ENCODE measurements around the gene ADORA2A.
A peak's percentile ranks its signal among the peaks of the same experiment; 100 is the strongest.

The ADORA2A gene

DNA sequence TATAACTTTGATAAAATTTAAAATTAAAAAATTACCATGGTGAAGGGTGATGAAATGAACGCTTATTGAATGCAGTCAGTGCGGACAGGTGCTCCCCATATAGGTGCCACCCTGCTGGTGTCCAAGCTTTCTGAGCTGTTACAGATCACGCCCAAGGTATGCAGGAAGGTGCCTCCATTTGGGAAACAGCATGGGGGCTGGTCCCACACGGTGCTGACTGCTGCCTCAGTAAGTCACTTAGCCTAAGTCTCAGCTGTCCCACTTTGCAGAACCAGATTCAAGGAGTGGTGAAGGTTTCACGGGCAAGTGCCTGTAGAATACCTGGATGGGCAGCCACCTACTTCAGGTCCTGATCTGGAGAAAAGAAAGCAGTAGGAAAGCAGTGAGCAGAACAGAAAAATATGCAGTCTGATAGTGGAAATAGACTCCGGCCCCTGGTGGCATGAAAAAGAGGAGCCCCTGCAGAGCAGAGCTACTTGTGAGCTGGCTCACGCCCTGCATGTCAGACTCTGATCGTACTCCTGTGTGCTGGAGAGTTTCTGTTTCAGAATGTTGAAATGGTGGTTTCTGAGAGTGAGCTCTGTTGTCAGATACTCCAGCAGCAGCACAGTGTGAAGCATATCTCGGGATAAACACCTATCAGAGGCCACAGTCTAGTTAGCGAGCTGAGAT is 33.2 kb downstream of the ADORA2A start:
- Histone ChIP-seq H3K27ac (peak overlapping the region; percentile 57), H3K4me1 (ENCODE audit: control insufficient read depth in 1 of 2, insufficient read depth in 1 of 2, low read depth in 1 of 2, low read length in 1 of 2) (peaks cover 14 to 36% of the 10 kb centered on the region in 2 experiments), H3K36me3 (peaks cover 5% of the 10 kb centered on the region), H3K9me3 (no peaks in the 10 kb centered on the region), H3K27me3 (no peaks in the 10 kb centered on the region), H3K4me3 (ENCODE audit: low read depth in 1 of 2, low read length in 1 of 2) (no peak overlapping the region)
- TF ChIP-seq, protein P1, sequence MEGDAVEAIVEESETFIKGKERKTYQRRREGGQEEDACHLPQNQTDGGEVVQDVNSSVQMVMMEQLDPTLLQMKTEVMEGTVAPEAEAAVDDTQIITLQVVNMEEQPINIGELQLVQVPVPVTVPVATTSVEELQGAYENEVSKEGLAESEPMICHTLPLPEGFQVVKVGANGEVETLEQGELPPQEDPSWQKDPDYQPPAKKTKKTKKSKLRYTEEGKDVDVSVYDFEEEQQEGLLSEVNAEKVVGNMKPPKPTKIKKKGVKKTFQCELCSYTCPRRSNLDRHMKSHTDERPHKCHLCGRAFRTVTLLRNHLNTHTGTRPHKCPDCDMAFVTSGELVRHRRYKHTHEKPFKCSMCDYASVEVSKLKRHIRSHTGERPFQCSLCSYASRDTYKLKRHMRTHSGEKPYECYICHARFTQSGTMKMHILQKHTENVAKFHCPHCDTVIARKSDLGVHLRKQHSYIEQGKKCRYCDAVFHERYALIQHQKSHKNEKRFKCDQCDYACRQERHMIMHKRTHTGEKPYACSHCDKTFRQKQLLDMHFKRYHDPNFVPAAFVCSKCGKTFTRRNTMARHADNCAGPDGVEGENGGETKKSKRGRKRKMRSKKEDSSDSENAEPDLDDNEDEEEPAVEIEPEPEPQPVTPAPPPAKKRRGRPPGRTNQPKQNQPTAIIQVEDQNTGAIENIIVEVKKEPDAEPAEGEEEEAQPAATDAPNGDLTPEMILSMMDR (IDR thresholded peaks at IDR 0.05): no peak

DNA sequence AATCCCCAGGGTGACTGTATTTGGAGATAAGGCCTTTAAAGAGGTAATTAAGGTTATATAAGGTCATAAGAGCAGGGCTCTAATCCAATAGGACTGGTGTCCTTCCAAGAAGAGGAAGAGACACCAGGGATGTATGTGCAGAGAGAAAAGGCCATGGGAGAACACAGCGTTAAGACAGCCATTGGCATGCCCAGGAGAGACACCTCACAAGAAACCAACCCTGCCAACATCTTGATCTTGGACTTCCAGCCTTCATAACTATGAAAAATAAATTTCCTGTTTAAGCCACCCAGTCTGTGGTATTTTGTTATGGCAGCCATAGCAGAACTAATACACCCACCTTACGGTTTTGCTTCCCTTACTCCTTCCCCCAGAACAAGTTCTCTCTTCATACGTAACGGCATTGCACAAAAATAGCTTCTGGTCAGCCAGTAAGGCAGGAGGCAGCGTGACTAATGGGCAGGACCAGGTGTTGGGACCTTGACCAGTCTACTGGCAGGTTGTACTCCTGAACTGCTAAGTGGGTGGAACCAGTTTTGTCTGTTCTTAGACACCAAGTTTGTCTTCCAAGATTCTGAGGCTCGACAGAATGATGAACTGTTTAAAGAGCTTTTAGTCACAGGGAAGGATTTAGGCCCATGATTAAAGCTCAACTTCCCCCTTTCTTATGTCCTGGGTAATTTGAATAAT is 35.8 kb downstream of the ADORA2A start:
- Histone ChIP-seq H3K27me3 (no peaks in the 10 kb centered on the region), H3K4me1 (ENCODE audit: control insufficient read depth in 1 of 2, insufficient read depth in 1 of 2, low read depth in 1 of 2, low read length in 1 of 2) (peaks cover 21 to 48% of the 10 kb centered on the region in 2 experiments), H3K36me3 (peaks cover 2% of the 10 kb centered on the region), H3K27ac (peak overlapping the region; percentile 85), H3K9me3 (no peaks in the 10 kb centered on the region), H3K4me3 (ENCODE audit: low read depth in 1 of 2, low read length in 1 of 2) (no peak overlapping the region)
- TF ChIP-seq, protein P1 (IDR thresholded peaks at IDR 0.05): no peak

DNA sequence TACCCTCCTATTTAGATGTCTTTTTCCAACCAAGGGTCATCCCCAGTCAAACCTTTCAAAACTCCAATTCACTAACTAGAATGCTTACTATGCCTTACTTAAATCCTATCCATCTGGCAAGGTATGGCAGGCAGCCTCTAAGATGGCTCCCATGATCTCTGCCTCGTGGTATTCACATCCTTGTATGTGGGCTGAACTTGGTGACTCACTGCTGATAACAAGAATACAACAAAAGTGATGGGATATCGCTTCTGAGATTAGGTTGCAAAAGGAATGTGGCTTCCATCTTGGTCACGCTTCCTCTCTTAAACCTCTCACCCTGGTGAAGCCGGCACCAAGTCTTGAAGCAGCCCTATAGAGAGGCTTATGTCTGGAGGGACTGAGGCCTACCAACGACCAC is 38.2 kb downstream of the ADORA2A start:
- no peak overlapping the region for H3K27ac ChIP-seq
- TF ChIP-seq, protein P1 (IDR thresholded peaks at IDR 0.05): no peak
- no peaks in the 10 kb centered on the region for H3K27me3 ChIP-seq
- no peaks in the 10 kb centered on the region for H3K9me3 ChIP-seq
- peaks cover 17 to 41% of the 10 kb centered on the region in 2 experiments for H3K4me1 ChIP-seq (ENCODE audit: control insufficient read depth in 1 of 2, insufficient read depth in 1 of 2, low read depth in 1 of 2, low read length in 1 of 2)
- no peaks in the 10 kb centered on the region for H3K36me3 ChIP-seq
- no peak overlapping the region for H3K4me3 ChIP-seq (ENCODE audit: low read depth in 1 of 2, low read length in 1 of 2)

DNA sequence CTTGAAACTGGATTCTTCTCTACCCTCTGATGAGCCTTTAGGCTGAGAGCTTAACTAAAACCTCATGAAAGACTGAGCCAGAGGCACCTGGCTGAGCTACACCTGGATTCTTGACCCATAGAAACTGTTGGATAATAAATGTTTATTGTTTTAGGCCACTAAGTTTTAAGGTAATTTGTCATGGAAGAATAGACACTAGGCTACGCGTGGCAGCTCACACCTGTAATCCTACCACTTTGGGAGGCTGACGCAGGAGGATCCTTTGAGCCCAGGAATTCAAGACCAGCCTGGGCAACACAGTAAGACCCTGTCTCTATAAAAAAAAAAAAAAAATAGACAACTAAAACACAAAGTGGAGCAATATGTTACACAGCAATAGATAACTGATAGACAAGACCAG is 38.6 kb downstream of the ADORA2A start:
- no peaks in the 10 kb centered on the region for H3K27me3 ChIP-seq
- no peaks in the 10 kb centered on the region for H3K9me3 ChIP-seq
- no peaks in the 10 kb centered on the region for H3K36me3 ChIP-seq
- H3K4me3 ChIP-seq (ENCODE audit: low read depth in 1 of 2, low read length in 1 of 2): no peak overlapping the region
- TF ChIP-seq, protein P1 (IDR thresholded peaks at IDR 0.05): no peak
- H3K27ac ChIP-seq: no peak overlapping the region
- peaks cover 15 to 37% of the 10 kb centered on the region in 2 experiments for H3K4me1 ChIP-seq (ENCODE audit: control insufficient read depth in 1 of 2, insufficient read depth in 1 of 2, low read depth in 1 of 2, low read length in 1 of 2)

DNA sequence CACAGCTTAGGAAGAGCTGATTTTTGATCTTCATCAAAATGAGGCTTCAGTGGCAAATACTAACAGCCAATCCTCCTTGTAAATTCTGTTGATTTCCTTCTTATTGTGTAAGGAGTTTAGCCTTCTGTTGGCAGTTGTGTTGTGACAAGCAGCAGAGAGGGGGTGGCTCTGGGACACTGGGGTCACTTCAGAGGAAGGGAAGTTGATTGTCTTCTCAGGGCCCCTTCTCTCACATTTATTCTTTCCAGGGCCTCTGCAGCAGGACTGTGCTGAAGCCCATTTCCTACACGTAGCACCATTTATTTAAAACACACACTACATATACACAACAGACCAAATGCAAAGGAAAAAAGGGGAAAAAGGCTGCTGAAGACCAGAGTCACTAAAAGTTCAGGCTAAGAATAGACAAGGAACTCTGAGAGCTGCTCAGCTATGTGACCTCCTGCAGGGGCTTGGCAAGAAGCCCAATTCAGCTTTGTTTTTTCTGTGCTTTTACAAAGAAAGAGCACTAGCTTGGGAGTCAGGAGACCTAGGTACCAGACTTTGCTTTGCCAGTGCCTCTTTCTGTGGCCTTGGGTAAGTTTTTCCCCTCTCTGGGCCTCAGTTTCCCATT is 39.4 kb downstream of the ADORA2A start:
- Histone ChIP-seq H3K27ac (no peak overlapping the region), H3K4me1 (ENCODE audit: control insufficient read depth in 1 of 2, insufficient read depth in 1 of 2, low read depth in 1 of 2, low read length in 1 of 2) (peaks cover 15 to 31% of the 10 kb centered on the region in 2 experiments), H3K9me3 (no peaks in the 10 kb centered on the region), H3K27me3 (no peaks in the 10 kb centered on the region), H3K36me3 (no peaks in the 10 kb centered on the region), H3K4me3 (ENCODE audit: low read depth in 1 of 2, low read length in 1 of 2) (no peak overlapping the region)
- TF ChIP-seq, protein P1 (IDR thresholded peaks at IDR 0.05): no peak

Data from neutrophil (primary cell).